Measurements from ENCODE around the gene MICU1.

The MICU1 gene

GRCh38 chr10:72390764-72391163, 235.1 kb downstream of the MICU1 start:
- Histone ChIP-seq H3K27me3 (ENCODE audit: insufficient read depth, low read depth) (no peaks in the 10 kb centered on the region), H3K27ac (no peak overlapping the region), H3K4me3 (IDR thresholded peaks at IDR 0.05; ENCODE audit: insufficient read depth, low read depth, low read length) (no peak overlapping the region), H3K4me1 (ENCODE audit: low read depth, poor library complexity, severe bottlenecking) (no peaks in the 10 kb centered on the region), H3K36me3 (ENCODE audit: insufficient read depth) (no peaks in the 10 kb centered on the region), H3K9ac (no peak overlapping the region), H3K4me2 (no peak overlapping the region), H3K79me2 (ENCODE audit: insufficient read depth, low read depth) (no peaks in the 10 kb centered on the region), H4K20me1 (ENCODE audit: insufficient read depth) (no peaks in the 10 kb centered on the region), H2AFZ (ENCODE audit: low read depth) (no peak overlapping the region)
- TF ChIP-seq, protein P1, sequence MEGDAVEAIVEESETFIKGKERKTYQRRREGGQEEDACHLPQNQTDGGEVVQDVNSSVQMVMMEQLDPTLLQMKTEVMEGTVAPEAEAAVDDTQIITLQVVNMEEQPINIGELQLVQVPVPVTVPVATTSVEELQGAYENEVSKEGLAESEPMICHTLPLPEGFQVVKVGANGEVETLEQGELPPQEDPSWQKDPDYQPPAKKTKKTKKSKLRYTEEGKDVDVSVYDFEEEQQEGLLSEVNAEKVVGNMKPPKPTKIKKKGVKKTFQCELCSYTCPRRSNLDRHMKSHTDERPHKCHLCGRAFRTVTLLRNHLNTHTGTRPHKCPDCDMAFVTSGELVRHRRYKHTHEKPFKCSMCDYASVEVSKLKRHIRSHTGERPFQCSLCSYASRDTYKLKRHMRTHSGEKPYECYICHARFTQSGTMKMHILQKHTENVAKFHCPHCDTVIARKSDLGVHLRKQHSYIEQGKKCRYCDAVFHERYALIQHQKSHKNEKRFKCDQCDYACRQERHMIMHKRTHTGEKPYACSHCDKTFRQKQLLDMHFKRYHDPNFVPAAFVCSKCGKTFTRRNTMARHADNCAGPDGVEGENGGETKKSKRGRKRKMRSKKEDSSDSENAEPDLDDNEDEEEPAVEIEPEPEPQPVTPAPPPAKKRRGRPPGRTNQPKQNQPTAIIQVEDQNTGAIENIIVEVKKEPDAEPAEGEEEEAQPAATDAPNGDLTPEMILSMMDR (conservative IDR thresholded peaks at IDR 0.05; ENCODE audit: low read depth, low read length), result no peak

- Histone ChIP-seq H3K4me3 (IDR thresholded peaks at IDR 0.05; ENCODE audit: insufficient read depth, low read depth, low read length) (no peak overlapping the region), H3K9ac (no peak overlapping the region)
- TF ChIP-seq, protein P1 (conservative IDR thresholded peaks at IDR 0.05; ENCODE audit: low read depth, low read length), result no peak
Observed at GRCh38 chr10:72389716-72390115, 236.2 kb downstream of the MICU1 start.

DNA sequence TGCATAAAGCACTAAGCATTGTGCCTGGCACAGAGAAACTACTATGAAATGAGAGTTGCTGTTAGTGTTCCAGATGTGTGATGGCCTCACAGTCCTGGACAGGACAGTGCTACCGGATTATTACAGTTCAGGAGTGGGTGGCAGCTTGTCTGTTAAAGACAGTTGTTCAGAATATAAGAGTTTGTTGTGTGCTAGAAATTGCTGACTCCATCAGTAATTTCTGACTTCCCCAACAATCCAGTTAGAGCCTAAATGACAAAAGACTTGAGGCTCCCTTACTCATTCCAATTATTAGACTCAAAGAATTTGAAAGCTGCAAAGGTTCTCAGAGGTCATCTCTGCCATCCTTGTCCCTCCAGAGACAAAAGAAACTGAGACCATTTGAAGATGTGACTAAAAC, 236.9 kb downstream of the MICU1 start:
- no peak overlapping the region for H3K4me2 ChIP-seq
- TF ChIP-seq, protein P1 (conservative IDR thresholded peaks at IDR 0.05; ENCODE audit: low read depth, low read length), result no peak
- H3K27me3 ChIP-seq (ENCODE audit: insufficient read depth, low read depth), result no peaks in the 10 kb centered on the region
- H2AFZ ChIP-seq (ENCODE audit: low read depth), result no peak overlapping the region
- no peaks in the 10 kb centered on the region for H3K36me3 ChIP-seq (ENCODE audit: insufficient read depth)
- no peaks in the 10 kb centered on the region for H4K20me1 ChIP-seq (ENCODE audit: insufficient read depth)
- H3K4me1 ChIP-seq (ENCODE audit: low read depth, poor library complexity, severe bottlenecking), result no peaks in the 10 kb centered on the region
- no peak overlapping the region for H3K4me3 ChIP-seq (IDR thresholded peaks at IDR 0.05; ENCODE audit: insufficient read depth, low read depth, low read length)
- no peak overlapping the region for H3K27ac ChIP-seq
- no peak overlapping the region for H3K9ac ChIP-seq
- H3K79me2 ChIP-seq (ENCODE audit: insufficient read depth, low read depth), result no peaks in the 10 kb centered on the region

More at GRCh38 chr10:72389716-72390115, 236.2 kb downstream of the MICU1 start:
- Histone ChIP-seq H3K27ac (no peak overlapping the region), H3K27me3 (ENCODE audit: insufficient read depth, low read depth) (no peaks in the 10 kb centered on the region), H3K4me1 (ENCODE audit: low read depth, poor library complexity, severe bottlenecking) (no peaks in the 10 kb centered on the region), H2AFZ (ENCODE audit: low read depth) (no peak overlapping the region), H3K4me2 (no peak overlapping the region), H3K36me3 (ENCODE audit: insufficient read depth) (no peaks in the 10 kb centered on the region), H4K20me1 (ENCODE audit: insufficient read depth) (no peaks in the 10 kb centered on the region), H3K79me2 (ENCODE audit: insufficient read depth, low read depth) (no peaks in the 10 kb centered on the region)

- TF ChIP-seq, protein P1 (conservative IDR thresholded peaks at IDR 0.05; ENCODE audit: low read depth, low read length), result no peak
- H2AFZ ChIP-seq (ENCODE audit: low read depth), result no peak overlapping the region
- no peaks in the 10 kb centered on the region for H3K79me2 ChIP-seq (ENCODE audit: insufficient read depth, low read depth)
- no peak overlapping the region for H3K4me2 ChIP-seq
- H3K36me3 ChIP-seq (ENCODE audit: insufficient read depth), result no peaks in the 10 kb centered on the region
- H3K4me1 ChIP-seq (ENCODE audit: low read depth, poor library complexity, severe bottlenecking), result no peaks in the 10 kb centered on the region
- no peaks in the 10 kb centered on the region for H3K27me3 ChIP-seq (ENCODE audit: insufficient read depth, low read depth)
- no peak overlapping the region for H3K27ac ChIP-seq
- H3K4me3 ChIP-seq (IDR thresholded peaks at IDR 0.05; ENCODE audit: insufficient read depth, low read depth, low read length), result no peak overlapping the region
- H3K9ac ChIP-seq, result no peak overlapping the region
- no peaks in the 10 kb centered on the region for H4K20me1 ChIP-seq (ENCODE audit: insufficient read depth)
Observed at GRCh38 chr10:72388062-72388461, 237.8 kb downstream of the MICU1 start.

Measured in KMS-11 (cell line).